C4-2B (cell line): ENCODE measurements around the gene NFIL3.

Experiments
- CTCF ChIP-seq: fragments of 450-650 bp; conservative IDR thresholded peaks from 2 replicates; pipeline ENCODE4 v1.5.1; 2017; ENCODE audit warnings: mild to moderate bottlenecking
- ZFX ChIP-seq: fragments of 450-650 bp; IDR thresholded peaks from 2 replicates; pipeline ENCODE4 v1.6.1; 2017

- TF ChIP-seq CTCF, result no peak
- TF ChIP-seq ZFX, result no peak
Observed at GRCh38 chr9:91391818-91392217, 31.8 kb downstream of the NFIL3 start.
